Gastrocnemius medialis (tissue), 4 donors: Measurements from ENCODE around the gene NKX2-8. TPM values are rescaled to one million over a fixed set of nuclear protein-coding genes. Genes with fewer than 3 reads are reported as not detected.

Experiments
- total RNA-seq, 4 donors: library from RNA; depleted of rRNA; stranded (reverse); fragments of >200 nt; gene quantifications; one replicate each; pipeline versions ENCODE4 v1.1.0 to v1.2.3, GENCODE V29; 2016

The NKX2-8 gene
- total RNA-seq, 4 donors from 2014 or later, result not detected

Other genes with a start within 250 kb of the NKX2-8 start
- not detected for gene NKX2-1, start 62.4 kb downstream of the NKX2-8 start, total RNA-seq
- gene PAX9, start 79.2 kb upstream of the NKX2-8 start, total RNA-seq, result not detected